ENCODE results near the gene STK10.

The STK10 gene

DNA sequence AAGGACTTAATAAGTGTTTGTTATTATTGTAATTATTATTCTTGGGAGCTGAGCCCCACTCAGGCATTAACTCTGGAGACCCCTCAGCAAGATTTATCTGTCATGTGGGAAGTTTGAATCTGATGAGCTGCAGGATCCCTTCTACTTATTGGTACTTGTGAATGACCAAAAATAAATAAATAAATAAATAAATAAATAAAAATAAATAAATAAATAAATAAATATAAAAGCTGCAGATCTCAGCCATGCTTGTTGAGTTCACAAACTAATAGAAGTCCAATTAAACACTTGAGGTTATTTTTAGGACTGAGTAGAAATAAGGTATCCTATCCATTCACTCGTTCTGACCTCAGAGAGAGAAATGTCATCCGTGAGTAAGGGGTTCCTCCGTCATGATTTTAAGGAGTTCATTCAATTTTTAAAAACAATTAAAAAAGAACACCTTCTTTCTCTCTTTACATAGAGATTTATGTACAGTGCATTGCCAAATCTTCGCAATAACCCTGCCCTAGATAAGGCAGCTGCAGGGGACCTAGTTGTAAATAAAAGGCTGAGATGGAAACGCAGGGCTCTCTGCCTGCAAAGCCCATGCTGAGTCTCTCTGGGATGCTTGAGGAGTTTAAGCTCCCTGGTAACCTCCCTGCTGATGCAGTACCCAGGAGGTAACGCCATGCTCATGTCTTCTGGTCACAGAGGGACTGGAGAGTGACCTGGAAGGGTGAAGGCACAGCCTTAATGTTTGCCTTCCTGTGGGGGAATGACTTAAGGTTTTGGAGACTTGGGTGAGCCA, 7.2 kb upstream of the STK10 start:
- TF ChIP-seq, protein P1, sequence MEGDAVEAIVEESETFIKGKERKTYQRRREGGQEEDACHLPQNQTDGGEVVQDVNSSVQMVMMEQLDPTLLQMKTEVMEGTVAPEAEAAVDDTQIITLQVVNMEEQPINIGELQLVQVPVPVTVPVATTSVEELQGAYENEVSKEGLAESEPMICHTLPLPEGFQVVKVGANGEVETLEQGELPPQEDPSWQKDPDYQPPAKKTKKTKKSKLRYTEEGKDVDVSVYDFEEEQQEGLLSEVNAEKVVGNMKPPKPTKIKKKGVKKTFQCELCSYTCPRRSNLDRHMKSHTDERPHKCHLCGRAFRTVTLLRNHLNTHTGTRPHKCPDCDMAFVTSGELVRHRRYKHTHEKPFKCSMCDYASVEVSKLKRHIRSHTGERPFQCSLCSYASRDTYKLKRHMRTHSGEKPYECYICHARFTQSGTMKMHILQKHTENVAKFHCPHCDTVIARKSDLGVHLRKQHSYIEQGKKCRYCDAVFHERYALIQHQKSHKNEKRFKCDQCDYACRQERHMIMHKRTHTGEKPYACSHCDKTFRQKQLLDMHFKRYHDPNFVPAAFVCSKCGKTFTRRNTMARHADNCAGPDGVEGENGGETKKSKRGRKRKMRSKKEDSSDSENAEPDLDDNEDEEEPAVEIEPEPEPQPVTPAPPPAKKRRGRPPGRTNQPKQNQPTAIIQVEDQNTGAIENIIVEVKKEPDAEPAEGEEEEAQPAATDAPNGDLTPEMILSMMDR (conservative IDR thresholded peaks at IDR 0.05; ENCODE audit: low read depth, low read length), result no peak
- Histone ChIP-seq H3K4me1 (ENCODE audit: low read depth, poor library complexity, severe bottlenecking) (no peaks in the 10 kb centered on the region), H4K20me1 (ENCODE audit: insufficient read depth) (no peaks in the 10 kb centered on the region), H3K27me3 (ENCODE audit: insufficient read depth, low read depth) (no peaks in the 10 kb centered on the region), H3K4me2 (no peak overlapping the region), H3K9ac (no peak overlapping the region), H3K36me3 (ENCODE audit: insufficient read depth) (no peaks in the 10 kb centered on the region), H3K4me3 (IDR thresholded peaks at IDR 0.05; ENCODE audit: insufficient read depth, low read depth, low read length) (no peak overlapping the region), H3K79me2 (ENCODE audit: insufficient read depth, low read depth) (no peaks in the 10 kb centered on the region), H3K27ac (no peak overlapping the region), H2AFZ (ENCODE audit: low read depth) (no peak overlapping the region)

GRCh38 chr5:172193872-172194271, 5.8 kb upstream of the STK10 start, which contains the start of gene EFCAB9:
TSS of gene EFCAB9 (plus strand) at chr5:172194172. CDS start at chr5:172194173, 1 bp downstream.
- H3K4me2 ChIP-seq, result no peak within 1 kb of the TSS
- no peaks in the 10 kb centered on the region for H4K20me1 ChIP-seq (ENCODE audit: insufficient read depth)
- no peaks in the 10 kb centered on the region for H3K36me3 ChIP-seq (ENCODE audit: insufficient read depth)
- no peak within 1 kb of the TSS for H3K27ac ChIP-seq
- no peaks in the 10 kb centered on the region for H3K27me3 ChIP-seq (ENCODE audit: insufficient read depth, low read depth)
- H3K4me1 ChIP-seq (ENCODE audit: low read depth, poor library complexity, severe bottlenecking), result no peaks in the 10 kb centered on the region
- H3K4me3 ChIP-seq (IDR thresholded peaks at IDR 0.05; ENCODE audit: insufficient read depth, low read depth, low read length), result no peak within 1 kb of the TSS
- no peaks in the 10 kb centered on the region for H3K79me2 ChIP-seq (ENCODE audit: insufficient read depth, low read depth)
- TF ChIP-seq, protein P1 (conservative IDR thresholded peaks at IDR 0.05; ENCODE audit: low read depth, low read length), result no peak
- no peak within 1 kb of the TSS for H2AFZ ChIP-seq (ENCODE audit: low read depth)
- no peak within 1 kb of the TSS for H3K9ac ChIP-seq

- H3K4me3 ChIP-seq (IDR thresholded peaks at IDR 0.05; ENCODE audit: insufficient read depth, low read depth, low read length), result no peak overlapping the region
- H3K4me1 ChIP-seq (ENCODE audit: low read depth, poor library complexity, severe bottlenecking), result peaks cover 14% of the 10 kb centered on the region
- H3K4me2 ChIP-seq, result no peak overlapping the region
- no peak overlapping the region for H3K9ac ChIP-seq
- TF ChIP-seq, protein P1 (conservative IDR thresholded peaks at IDR 0.05; ENCODE audit: low read depth, low read length), result no peak
- H2AFZ ChIP-seq (ENCODE audit: low read depth), result no peak overlapping the region
- no peaks in the 10 kb centered on the region for H3K27me3 ChIP-seq (ENCODE audit: insufficient read depth, low read depth)
- H4K20me1 ChIP-seq (ENCODE audit: insufficient read depth), result no peaks in the 10 kb centered on the region
- H3K79me2 ChIP-seq (ENCODE audit: insufficient read depth, low read depth), result peaks cover 8% of the 10 kb centered on the region; the same call in 1 of the 2 replicates
- H3K27ac ChIP-seq, result no peak overlapping the region
- H3K36me3 ChIP-seq (ENCODE audit: insufficient read depth), result no peaks in the 10 kb centered on the region
Measured at GRCh38 chr5:172189693-172190296, 1.8 kb upstream of the STK10 start.

- Histone ChIP-seq H3K27ac (no peak overlapping the region), H3K4me2 (peak overlapping the region; percentile 25; the same call in 1 of the 2 replicates), H3K79me2 (ENCODE audit: insufficient read depth, low read depth) (peaks cover 8% of the 10 kb centered on the region; the same call in 1 of the 2 replicates), H3K36me3 (ENCODE audit: insufficient read depth) (no peaks in the 10 kb centered on the region), H3K27me3 (ENCODE audit: insufficient read depth, low read depth) (no peaks in the 10 kb centered on the region), H3K4me3 (IDR thresholded peaks at IDR 0.05; ENCODE audit: insufficient read depth, low read depth, low read length) (no peak overlapping the region), H2AFZ (ENCODE audit: low read depth) (peak overlapping the region; percentile 71; the same call in 1 of the 2 replicates), H4K20me1 (ENCODE audit: insufficient read depth) (no peaks in the 10 kb centered on the region), H3K9ac (no peak overlapping the region), H3K4me1 (ENCODE audit: low read depth, poor library complexity, severe bottlenecking) (peaks cover 14% of the 10 kb centered on the region)
- TF ChIP-seq, protein P1 (conservative IDR thresholded peaks at IDR 0.05; ENCODE audit: low read depth, low read length), result no peak
Measured at GRCh38 chr5:172188893-172189692, 1.1 kb upstream of the STK10 start.

Measured in KMS-11 (cell line).